Measurements from ENCODE around the gene ESR1. TPM values are rescaled to one million over a fixed set of nuclear protein-coding genes. Genes with fewer than 3 reads are reported as not detected.
"Not testable (repeated sequence)": the region's sequence is repeated elsewhere in the genome, so short reads cannot be mapped to it uniquely, and the experiment has no call there.

ESR1 gene
- total RNA-seq, 1 experiment from 2014 or later = 4.1 TPM

- no peak for DNase-seq
- no peaks in the 10 kb centered on the region for H3K27me3 ChIP-seq (ENCODE audit: low read length)
Measured at GRCh38 chr6:151862461-151862860, 55.0 kb downstream of the ESR1 start.

DNA sequence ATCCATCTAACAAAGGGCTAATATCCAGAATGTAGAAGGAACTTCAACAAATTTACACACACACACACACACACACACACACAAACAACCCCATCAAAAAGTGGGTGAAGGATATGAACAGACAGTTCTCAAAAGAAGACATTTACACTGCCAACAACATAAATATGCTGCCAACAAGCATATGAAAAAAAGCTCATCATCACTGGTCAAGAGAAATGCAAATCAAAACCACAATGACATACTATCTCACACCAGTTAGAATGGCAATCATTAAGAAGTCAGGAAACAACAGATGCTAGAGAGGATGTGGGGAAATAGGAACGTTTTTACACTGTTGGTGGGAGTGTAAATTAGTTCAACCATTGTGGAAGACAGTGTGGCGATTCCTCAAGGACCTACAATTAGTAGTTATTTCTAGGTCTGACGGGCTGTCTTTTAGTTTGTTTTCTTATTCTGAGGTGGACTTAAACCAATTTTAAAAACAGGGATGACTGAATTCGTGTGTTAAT is 59.9 kb downstream of the ESR1 start:
- not testable (repeated sequence) for H3K4me1 ChIP-seq (ENCODE audit: low read length); H4K20me1 ChIP-seq (ENCODE audit: insufficient read depth, low read depth, low read length); H3K27ac ChIP-seq (ENCODE audit: low read length); H3K9me3 ChIP-seq (ENCODE audit: low read length); DNase-seq; H3K27me3 ChIP-seq (ENCODE audit: low read length); H2AFZ ChIP-seq (ENCODE audit: low read length); H3K9me2 ChIP-seq (replicated peaks; ENCODE audit: insufficient read depth, low read length); H3K9ac ChIP-seq (ENCODE audit: low read length); H3K4me3 ChIP-seq (ENCODE audit: low read length); H3K4me2 ChIP-seq (ENCODE audit: low read depth, low read length, poor library complexity, severe bottlenecking); H3K36me3 ChIP-seq (ENCODE audit: insufficient read depth, low read length); H3K79me2 ChIP-seq (ENCODE audit: low read length)

More at GRCh38 chr6:151862461-151862860, 55.0 kb downstream of the ESR1 start:
- H3K27ac ChIP-seq (ENCODE audit: low read length) = no peak overlapping the region
- no peak overlapping the region for H3K4me2 ChIP-seq (ENCODE audit: low read depth, low read length, poor library complexity, severe bottlenecking)
- no peak overlapping the region for H3K4me3 ChIP-seq (ENCODE audit: low read length)
- H3K4me1 ChIP-seq (ENCODE audit: low read length) = 0 out of 2 replicates have a peak, but pooled peaks cover 1% of the 10 kb centered on the region
- H3K9me3 ChIP-seq (ENCODE audit: low read length) = no peaks in the 10 kb centered on the region
- H3K36me3 ChIP-seq (ENCODE audit: insufficient read depth, low read length) = 0 out of 2 replicates have a peak, but pooled peaks cover 3% of the 10 kb centered on the region
- H3K9me2 ChIP-seq (replicated peaks; ENCODE audit: insufficient read depth, low read length) = no peaks in the 10 kb centered on the region
- H4K20me1 ChIP-seq (ENCODE audit: insufficient read depth, low read depth, low read length) = no peaks in the 10 kb centered on the region
- H3K79me2 ChIP-seq (ENCODE audit: low read length) = no peaks in the 10 kb centered on the region
- H2AFZ ChIP-seq (ENCODE audit: low read length) = no peak overlapping the region
- no peak overlapping the region for H3K9ac ChIP-seq (ENCODE audit: low read length)

DNA sequence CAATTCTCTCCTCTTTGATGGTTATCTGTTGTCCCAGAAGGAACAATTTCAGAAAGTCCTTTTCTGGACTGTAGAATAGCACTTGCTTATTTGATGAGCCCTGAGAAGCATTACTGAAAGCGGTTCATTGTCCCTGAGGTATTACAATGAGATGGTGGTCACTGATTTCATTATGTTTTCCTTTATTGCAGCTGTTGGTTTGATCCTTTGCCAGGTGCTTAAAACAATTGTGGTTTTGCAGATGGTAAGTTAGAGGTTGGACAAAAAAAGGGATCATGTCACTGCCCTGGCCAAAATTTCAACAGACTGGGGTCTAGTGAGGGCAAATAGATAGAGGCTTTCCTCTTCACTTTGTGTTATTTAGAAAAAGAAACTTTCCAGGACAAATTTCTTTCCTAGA is 61.9 kb downstream of the ESR1 start:
- Histone ChIP-seq H3K9me2 (replicated peaks; ENCODE audit: insufficient read depth, low read length) (no peaks in the 10 kb centered on the region), H2AFZ (ENCODE audit: low read length) (no peak overlapping the region), H3K36me3 (ENCODE audit: insufficient read depth, low read length) (0 out of 2 replicates have a peak, but pooled peaks cover 3% of the 10 kb centered on the region), H3K27me3 (ENCODE audit: low read length) (no peaks in the 10 kb centered on the region), H3K9me3 (ENCODE audit: low read length) (no peaks in the 10 kb centered on the region), H4K20me1 (ENCODE audit: insufficient read depth, low read depth, low read length) (no peaks in the 10 kb centered on the region), H3K9ac (ENCODE audit: low read length) (no peak overlapping the region), H3K27ac (ENCODE audit: low read length) (no peak overlapping the region), H3K4me1 (ENCODE audit: low read length) (0 out of 2 replicates have a peak, but pooled peaks cover 2% of the 10 kb centered on the region), H3K4me2 (ENCODE audit: low read depth, low read length, poor library complexity, severe bottlenecking) (no peak overlapping the region), H3K79me2 (ENCODE audit: low read length) (no peaks in the 10 kb centered on the region), H3K4me3 (ENCODE audit: low read length) (no peak overlapping the region)
- DNase-seq = no peak

- 0 out of 2 replicates have a peak, but pooled peaks cover 3% of the 10 kb centered on the region for H3K36me3 ChIP-seq (ENCODE audit: insufficient read depth, low read length)
- no peaks in the 10 kb centered on the region for H3K9me2 ChIP-seq (replicated peaks; ENCODE audit: insufficient read depth, low read length)
- H3K9me3 ChIP-seq (ENCODE audit: low read length) = no peaks in the 10 kb centered on the region
- H3K4me2 ChIP-seq (ENCODE audit: low read depth, low read length, poor library complexity, severe bottlenecking) = no peak overlapping the region
- no peaks in the 10 kb centered on the region for H3K27me3 ChIP-seq (ENCODE audit: low read length)
- H3K9ac ChIP-seq (ENCODE audit: low read length) = no peak overlapping the region
- H2AFZ ChIP-seq (ENCODE audit: low read length) = no peak overlapping the region
- no peak for DNase-seq
- no peaks in the 10 kb centered on the region for H4K20me1 ChIP-seq (ENCODE audit: insufficient read depth, low read depth, low read length)
- no peak overlapping the region for H3K27ac ChIP-seq (ENCODE audit: low read length)
- H3K4me3 ChIP-seq (ENCODE audit: low read length) = no peak overlapping the region
- H3K4me1 ChIP-seq (ENCODE audit: low read length) = 0 out of 2 replicates have a peak, but pooled peaks cover 2% of the 10 kb centered on the region
- H3K79me2 ChIP-seq (ENCODE audit: low read length) = no peaks in the 10 kb centered on the region
Measured at GRCh38 chr6:151869787-151870186, 62.3 kb downstream of the ESR1 start.

DNA sequence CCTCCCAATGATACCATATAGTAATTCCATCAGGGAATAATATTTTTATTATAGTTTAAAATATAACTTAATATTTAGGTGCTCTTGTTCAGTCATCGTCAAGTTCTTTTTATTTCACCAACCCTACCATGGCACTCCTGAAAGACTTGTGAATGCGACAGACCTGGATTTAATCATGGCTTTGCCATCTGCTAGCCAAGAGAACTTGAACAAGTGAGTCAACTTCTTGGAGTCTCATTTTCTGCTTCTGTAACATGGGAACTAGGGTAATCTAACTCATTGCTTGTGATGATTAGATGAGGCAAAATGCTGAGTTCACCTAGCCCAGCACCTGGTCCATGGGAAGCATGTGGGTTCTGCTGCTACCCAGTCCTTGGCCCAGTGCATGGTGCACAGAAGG is 62.9 kb downstream of the ESR1 start:
- H3K36me3 ChIP-seq (ENCODE audit: insufficient read depth, low read length) = 0 out of 2 replicates have a peak, but pooled peaks cover 3% of the 10 kb centered on the region
- no peak for DNase-seq
- H3K4me2 ChIP-seq (ENCODE audit: low read depth, low read length, poor library complexity, severe bottlenecking) = no peak overlapping the region
- H3K9me3 ChIP-seq (ENCODE audit: low read length) = no peaks in the 10 kb centered on the region
- no peak overlapping the region for H3K9ac ChIP-seq (ENCODE audit: low read length)
- H3K4me1 ChIP-seq (ENCODE audit: low read length) = 0 out of 2 replicates have a peak, but pooled peaks cover 2% of the 10 kb centered on the region
- H3K9me2 ChIP-seq (replicated peaks; ENCODE audit: insufficient read depth, low read length) = no peaks in the 10 kb centered on the region
- H2AFZ ChIP-seq (ENCODE audit: low read length) = no peak overlapping the region
- H4K20me1 ChIP-seq (ENCODE audit: insufficient read depth, low read depth, low read length) = no peaks in the 10 kb centered on the region
- H3K79me2 ChIP-seq (ENCODE audit: low read length) = no peaks in the 10 kb centered on the region
- H3K27me3 ChIP-seq (ENCODE audit: low read length) = no peaks in the 10 kb centered on the region
- H3K4me3 ChIP-seq (ENCODE audit: low read length) = no peak overlapping the region
- no peak overlapping the region for H3K27ac ChIP-seq (ENCODE audit: low read length)

GRCh38 chr6:151875524-151875923 is 68.0 kb downstream of the ESR1 start:
- no peaks in the 10 kb centered on the region for H3K36me3 ChIP-seq (ENCODE audit: insufficient read depth, low read length)
- H3K4me3 ChIP-seq (ENCODE audit: low read length) = no peak overlapping the region
- no peak for DNase-seq
- H3K27me3 ChIP-seq (ENCODE audit: low read length) = no peaks in the 10 kb centered on the region
- H3K27ac ChIP-seq (ENCODE audit: low read length) = no peak overlapping the region
- no peaks in the 10 kb centered on the region for H3K9me3 ChIP-seq (ENCODE audit: low read length)
- H3K4me1 ChIP-seq (ENCODE audit: low read length) = no peaks in the 10 kb centered on the region
- no peaks in the 10 kb centered on the region for H3K79me2 ChIP-seq (ENCODE audit: low read length)
- no peak overlapping the region for H2AFZ ChIP-seq (ENCODE audit: low read length)
- H3K9me2 ChIP-seq (replicated peaks; ENCODE audit: insufficient read depth, low read length) = no peaks in the 10 kb centered on the region
- H3K4me2 ChIP-seq (ENCODE audit: low read depth, low read length, poor library complexity, severe bottlenecking) = no peak overlapping the region
- no peak overlapping the region for H3K9ac ChIP-seq (ENCODE audit: low read length)
- H4K20me1 ChIP-seq (ENCODE audit: insufficient read depth, low read depth, low read length) = no peaks in the 10 kb centered on the region

DNA sequence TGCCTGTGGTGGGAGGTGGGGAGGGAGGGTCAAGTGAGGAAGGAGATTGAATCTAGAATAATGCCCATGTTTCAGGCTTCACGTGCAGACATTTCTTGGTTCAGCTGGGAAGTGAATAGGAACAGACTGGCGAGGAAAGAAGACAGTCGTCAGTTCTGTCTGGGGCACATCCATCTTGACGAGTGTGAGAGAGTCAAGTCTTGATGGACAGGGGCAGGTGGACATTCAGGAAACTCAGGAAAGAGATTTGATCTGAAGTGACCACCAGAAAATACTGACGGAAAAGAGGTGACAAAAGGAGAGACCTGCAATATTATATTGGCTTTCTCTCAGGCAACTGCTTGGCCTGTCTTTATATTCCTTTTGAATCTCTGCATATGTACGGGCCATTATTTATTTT is 68.6 kb downstream of the ESR1 start:
- Histone ChIP-seq H3K79me2 (ENCODE audit: low read length) (no peaks in the 10 kb centered on the region), H2AFZ (ENCODE audit: low read length) (no peak overlapping the region), H3K4me2 (ENCODE audit: low read depth, low read length, poor library complexity, severe bottlenecking) (no peak overlapping the region), H3K9ac (ENCODE audit: low read length) (no peak overlapping the region), H3K27me3 (ENCODE audit: low read length) (no peaks in the 10 kb centered on the region), H3K27ac (ENCODE audit: low read length) (no peak overlapping the region), H3K4me1 (ENCODE audit: low read length) (no peaks in the 10 kb centered on the region), H3K9me3 (ENCODE audit: low read length) (no peaks in the 10 kb centered on the region), H3K36me3 (ENCODE audit: insufficient read depth, low read length) (no peaks in the 10 kb centered on the region), H3K9me2 (replicated peaks; ENCODE audit: insufficient read depth, low read length) (no peaks in the 10 kb centered on the region), H3K4me3 (ENCODE audit: low read length) (no peak overlapping the region), H4K20me1 (ENCODE audit: insufficient read depth, low read depth, low read length) (no peaks in the 10 kb centered on the region)
- DNase-seq = no peak

DNA sequence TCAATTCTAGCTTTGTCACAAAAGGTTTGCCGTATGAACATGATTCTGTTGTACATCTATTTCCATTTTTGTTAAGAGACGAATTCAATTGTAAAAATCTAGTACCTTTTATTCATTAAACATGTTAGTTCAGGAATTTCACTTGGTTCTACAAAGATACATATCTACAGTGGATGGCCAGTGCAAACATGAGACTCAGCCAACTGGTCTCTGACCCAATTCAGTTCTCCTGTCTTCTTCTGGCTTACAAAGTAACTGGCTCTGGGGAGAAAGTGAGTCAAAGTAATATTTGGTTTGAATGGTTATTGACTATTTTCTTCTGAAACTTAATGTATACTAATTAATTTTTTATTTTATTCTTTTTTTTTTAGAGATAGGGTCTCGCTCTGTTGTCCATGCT is 70.0 kb downstream of the ESR1 start:
- Histone ChIP-seq H3K9me2 (replicated peaks; ENCODE audit: insufficient read depth, low read length) (no peaks in the 10 kb centered on the region), H4K20me1 (ENCODE audit: insufficient read depth, low read depth, low read length) (no peaks in the 10 kb centered on the region), H2AFZ (ENCODE audit: low read length) (no peak overlapping the region), H3K4me1 (ENCODE audit: low read length) (no peaks in the 10 kb centered on the region), H3K9me3 (ENCODE audit: low read length) (no peaks in the 10 kb centered on the region), H3K4me2 (ENCODE audit: low read depth, low read length, poor library complexity, severe bottlenecking) (no peak overlapping the region), H3K4me3 (ENCODE audit: low read length) (no peak overlapping the region), H3K27me3 (ENCODE audit: low read length) (no peaks in the 10 kb centered on the region), H3K36me3 (ENCODE audit: insufficient read depth, low read length) (no peaks in the 10 kb centered on the region), H3K9ac (ENCODE audit: low read length) (no peak overlapping the region), H3K79me2 (ENCODE audit: low read length) (no peaks in the 10 kb centered on the region), H3K27ac (ENCODE audit: low read length) (no peak overlapping the region)
- no peak for DNase-seq

Data from Karpas-422 (cell line).